Measurements from ENCODE around the gene SKI. TPM values are rescaled to one million over a fixed set of nuclear protein-coding genes. Genes with fewer than 3 reads are reported as not detected.

Gene SKI
- total and polyA plus RNA-seq, 10 of the 15 experiments (the other 5 are each of a cell fraction or from before 2014, with no cell fraction given): 0.03 to 14.9 (median 0.96) TPM

DNA sequence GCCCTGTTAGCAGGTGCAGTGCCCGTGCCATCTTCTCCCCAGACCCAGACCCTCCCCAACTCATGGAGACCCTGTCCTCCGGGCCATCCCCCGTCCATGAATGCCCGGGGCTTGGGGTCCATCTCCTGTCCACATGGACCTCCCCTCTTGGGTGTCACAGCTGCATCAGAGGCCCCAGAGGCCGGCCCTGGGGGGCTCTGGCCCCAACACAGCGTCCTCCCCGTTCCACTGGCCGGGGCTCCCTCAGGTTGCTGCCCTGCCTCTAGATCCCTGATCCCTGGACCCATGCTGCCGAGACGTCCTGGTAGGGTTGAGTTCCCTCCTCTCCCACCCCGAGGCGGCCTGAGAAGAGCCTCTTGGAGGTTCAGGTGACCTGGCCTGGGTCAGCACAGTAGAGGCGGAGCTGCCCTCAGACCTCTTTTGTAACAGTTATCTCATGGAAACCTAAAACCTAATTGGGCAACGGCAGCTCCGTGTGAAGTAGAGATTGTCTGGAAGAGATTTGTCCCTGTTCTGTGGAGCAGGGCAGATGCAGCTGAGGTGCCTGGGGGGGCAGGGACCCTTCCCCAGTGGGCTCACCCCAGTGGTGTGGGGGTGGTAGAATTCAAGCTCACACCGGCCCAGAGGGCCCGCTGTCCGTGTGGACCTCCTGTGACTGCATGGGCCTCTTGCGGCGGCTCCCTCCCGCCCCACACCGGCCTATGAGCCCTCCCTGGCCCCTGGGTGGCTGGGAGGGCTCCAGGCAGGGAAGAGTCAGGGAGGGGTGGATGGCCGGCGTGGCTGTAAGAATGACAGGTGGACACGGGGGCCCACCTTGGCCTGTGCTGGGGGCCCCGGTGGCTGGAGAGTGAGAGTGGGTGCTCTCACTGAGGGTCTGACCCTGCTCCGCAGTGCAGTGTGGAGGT, 56.1 kb downstream of the SKI start:
- 85% methylated on average over 23 of the region's 27 CpGs for WGBS (ENCODE audit: insufficient coverage, insufficient replicate concordance, low lambda C conversion rate, missing lambda C conversion rate)
- no TSS peak for BruUV-seq (replicated peaks)
- ChIA-PET RAD21 (ENCODE audit: unreplicated experiment) (no interaction called here), CTCF (no interaction called here), SMC1A (ENCODE audit: uncharacterized antibody, unreplicated experiment) (no interaction called here), POLR2A (no interaction called here)
- FAIRE-seq (no peak), ATAC-seq (no peak), DNase-seq (ENCODE audit: low read depth, low spot score) (no peak)
- Histone ChIP-seq H3K27me3 (replicated peaks in 1 of 2; ENCODE audit: control insufficient read depth in 2 of 2, insufficient read depth in 2 of 2, low read length in 1 of 2) (no peaks in the 10 kb centered on the region), H3K27ac (ENCODE audit: control insufficient read depth, insufficient read depth) (no peak overlapping the region), H3K9me3 (replicated peaks; ENCODE audit: control insufficient read depth, insufficient read depth, low read length) (no peaks in the 10 kb centered on the region), H3K79me2 (ENCODE audit: control insufficient read depth, insufficient read depth, low read length) (no peaks in the 10 kb centered on the region), H4K20me1 (ENCODE audit: control insufficient read depth, insufficient read depth) (no peaks in the 10 kb centered on the region), H2AFZ (ENCODE audit: control insufficient read depth, low read depth, low read length) (no peak overlapping the region), H3K4me2 (ENCODE audit: control insufficient read depth, insufficient read depth) (no peak overlapping the region), H3K4me1 (ENCODE audit: control insufficient read depth, insufficient read depth, low read length) (no peaks in the 10 kb centered on the region), H3K9ac (ENCODE audit: control insufficient read depth, insufficient read depth, low read length) (no peak overlapping the region), H3K36me3 (ENCODE audit: control insufficient read depth in 2 of 2, insufficient read depth in 2 of 2, low read length in 1 of 2) (peaks cover 0 to 2% of the 10 kb centered on the region in 2 experiments; a peak in 2 of 4 replicates), H3K4me3 (no peak overlapping the region)
- intact Hi-C loops (cut with micrococcal nuclease; ENCODE audit: unreplicated experiment) (no loop called here), in situ Hi-C loops (cut with MboI) (no loop called here)
- no peak for TF ChIP-seq FOXM1 (IDR thresholded peaks at IDR 0.05; ENCODE audit: low read depth, low read length)
- TF ChIP-seq YBX1 (IDR thresholded peaks at IDR 0.05): no peak
- no peak for TF ChIP-seq PML (IDR thresholded peaks at IDR 0.05; ENCODE audit: low read length)
- TF ChIP-seq TCF3 (IDR thresholded peaks at IDR 0.05; ENCODE audit: borderline replicate concordance, insufficient read depth, low read depth, low read length): no peak
- no peak for TF ChIP-seq KDM1A (IDR thresholded peaks at IDR 0.05; ENCODE audit: borderline replicate concordance)
- no peak for TF ChIP-seq TARDBP (IDR thresholded peaks at IDR 0.05; ENCODE audit: borderline replicate concordance)
- no peak for TF ChIP-seq TCF12 (IDR thresholded peaks at IDR 0.05; ENCODE audit: low read depth, low read length)
- TF ChIP-seq MXI1 (IDR thresholded peaks at IDR 0.05; ENCODE audit: low read depth, low read length): no peak
- TF ChIP-seq RAD21 (IDR thresholded peaks at IDR 0.05; ENCODE audit: insufficient read depth, low read depth, low read length): no peak
- TF ChIP-seq FOS (IDR thresholded peaks at IDR 0.05; ENCODE audit: borderline replicate concordance, extremely low read depth, insufficient read length): no peak
- no peak for TF ChIP-seq EZH2 (IDR thresholded peaks at IDR 0.05; ENCODE audit: borderline replicate concordance, control insufficient read depth, low read depth, low read length)
- no peak for TF ChIP-seq CHD1 (IDR thresholded peaks at IDR 0.05; ENCODE audit: low read depth, low read length)
- no peak for TF ChIP-seq TAF1 (IDR thresholded peaks at IDR 0.05; ENCODE audit: borderline replicate concordance, low read depth, low read length)
